A673 (cell line): ENCODE results near the gene PPP1R26. TPM values are rescaled to one million over a fixed set of nuclear protein-coding genes. Genes with fewer than 3 reads are reported as not detected.

ENCODE experiments used
- BruUV-seq: library from RNA; stranded (reverse); fragments of 400-500 nt; replicated peaks from 2 replicates; lab custom pipeline; 2021; lab: Mats Ljungman, UMichigan
- CTCF ChIA-PET: fragments of 300-600 bp; sonication (Branson Sonifier 250); formaldehyde crosslinking; loops from one replicate; lab custom pipeline; 2022; ENCODE audit warnings: antibody characterized with exemption; lab: Charles Lee
- POLR2A ChIA-PET: fragments of 300-600 bp; sonication (Branson Sonifier 250); formaldehyde crosslinking; loops from one replicate; lab custom pipeline; 2022; ENCODE audit warnings: antibody characterized with exemption; ENCODE audit not compliant: low non-redundant PET; lab: Charles Lee
- DNase-seq: peaks from one replicate; pipeline ENCODE4 v3.0.0-alpha.2; 2015; ENCODE audit warnings: low spot score
- H3K27ac ChIP-seq: fragments of 200-600 bp; sonication (generic); 2 replicates; pipeline ENCODE4 v1.5.1; 2016; ENCODE audit warnings: mixed run types, low read depth, mild to moderate bottlenecking, mixed read lengths, antibody characterized with exemption, low read length; ENCODE audit not compliant: poor library complexity, severe bottlenecking
- H3K27me3 ChIP-seq: fragments of 200-600 bp; sonication (generic); replicated peaks from 2 replicates; pipeline ENCODE4 v1.6.1; 2017; ENCODE audit warnings: mixed run types, low read depth, mild to moderate bottlenecking, mixed read lengths, antibody characterized with exemption, low read length; ENCODE audit not compliant: insufficient read depth, poor library complexity
- H3K36me3 ChIP-seq: fragments of 200-600 bp; sonication (generic); 2 replicates; pipeline ENCODE4 v1.6.1; 2016; ENCODE audit warnings: mixed run types, mild to moderate bottlenecking, mixed read lengths, antibody characterized with exemption, low read length; ENCODE audit not compliant: insufficient read depth, poor library complexity, severe bottlenecking
- H3K4me1 ChIP-seq: fragments of 200-600 bp; sonication (generic); 2 replicates; pipeline ENCODE4 v1.6.1; 2017; ENCODE audit warnings: mixed run types, mild to moderate bottlenecking, mixed read lengths, antibody characterized with exemption, low read length; ENCODE audit not compliant: insufficient read depth, poor library complexity, severe bottlenecking
- H3K4me3 ChIP-seq: fragments of 200-600 bp; sonication (generic); 2 replicates; pipeline ENCODE4 v1.5.1; 2016; ENCODE audit warnings: low read depth, mixed run types, mild to moderate bottlenecking, mixed read lengths, low read length; ENCODE audit not compliant: poor library complexity, severe bottlenecking
- H3K9me3 ChIP-seq: fragments of 200-600 bp; sonication (generic); 2 replicates; pipeline ENCODE4 v1.6.1; 2016; ENCODE audit warnings: mixed run types, low read depth, mild to moderate bottlenecking, mixed read lengths, antibody characterized with exemption, low read length; ENCODE audit not compliant: poor library complexity, severe bottlenecking
- CTCF ChIP-seq: fragments of 300-800, 200-600 bp; sonication (generic); conservative IDR thresholded peaks from 2 replicates; pipeline ENCODE4 v1.5.1; 2017; ENCODE audit warnings: low read depth, mild to moderate bottlenecking, antibody characterized with exemption, low read length, moderate library complexity, mixed read lengths
- EZH2 ChIP-seq: fragments of 200-600 bp; sonication (generic); IDR thresholded peaks from 2 replicates; pipeline ENCODE4 v1.6.1; 2017; ENCODE audit warnings: borderline replicate concordance, low read depth, mild to moderate bottlenecking, mixed read lengths, antibody characterized with exemption, low read length; ENCODE audit not compliant: poor library complexity, severe bottlenecking
- intact Hi-C: fragments of 100-400 bp; cut with micrococcal nuclease; formaldehyde crosslinking; loops from one replicate; pipeline ENCODE4 v1.10.0; 2022; ENCODE audit not compliant: unreplicated experiment
- total RNA-seq: library from RNA; stranded (reverse); gene quantifications from 2 replicates; pipeline ENCODE4 v1.2.3, GENCODE V29; 2021

Gene PPP1R26
- total RNA-seq, 1 experiment from 2014 or later: 7.4 TPM

- TF ChIP-seq CTCF: peak; percentile 40; the same call in 1 of the 2 replicates
- no peak for TF ChIP-seq EZH2
- Histone ChIP-seq H3K27ac (no peak overlapping the region), H3K36me3 (no peaks in the 10 kb centered on the region), H3K4me1 (peaks cover 4% of the 10 kb centered on the region), H3K4me3 (peak overlapping the region; percentile 47), H3K27me3 (no peaks in the 10 kb centered on the region), H3K9me3 (no peaks in the 10 kb centered on the region)
- ChIA-PET CTCF (no interaction called here), POLR2A (no interaction called here)
- intact Hi-C loops: no loop called here
- peak; percentile 27 for DNase-seq
- no TSS peak for BruUV-seq
Observed at GRCh38 chr9:135478829-135479468, 633 bp upstream of the PPP1R26 start.

- BruUV-seq: no TSS peak
- CTCF ChIA-PET: interaction anchor here (0.6 kb wide), 1 partner anchor 14 kb away, joined by 5 read pairs; no protein-coding TSS in a partner anchor
- H3K36me3 ChIP-seq: no peaks in the 10 kb centered on the region
- TF ChIP-seq EZH2: no peak
- TF ChIP-seq CTCF: no peak
- intact Hi-C loops: no loop called here
- H3K4me3 ChIP-seq: peak overlapping the region; percentile 95
- no peaks in the 10 kb centered on the region for H3K27me3 ChIP-seq
- peak overlapping the region; percentile 74 for H3K27ac ChIP-seq
- peaks cover 4% of the 10 kb centered on the region for H3K4me1 ChIP-seq
- H3K9me3 ChIP-seq: no peaks in the 10 kb centered on the region
- POLR2A ChIA-PET: no interaction called here
- DNase-seq: peak; percentile 66
Observed at GRCh38 chr9:135480071-135480939, 723 bp downstream of the PPP1R26 start.

GRCh38 chr9:135480940-135481310 lies 1.3 kb downstream of the PPP1R26 start:
- H3K9me3 ChIP-seq: no peaks in the 10 kb centered on the region
- no peak for DNase-seq
- ChIA-PET POLR2A (no interaction called here), CTCF (interaction anchor here (0.6 kb wide), 1 partner anchor 15 kb away, joined by 5 read pairs; no protein-coding TSS in a partner anchor)
- H3K27ac ChIP-seq: no peak overlapping the region
- no peak for TF ChIP-seq CTCF
- TF ChIP-seq EZH2: no peak
- H3K4me1 ChIP-seq: peaks cover 4% of the 10 kb centered on the region
- BruUV-seq: no TSS peak
- H3K4me3 ChIP-seq: peak overlapping the region; percentile 95
- intact Hi-C loops: no loop called here
- no peaks in the 10 kb centered on the region for H3K27me3 ChIP-seq
- no peaks in the 10 kb centered on the region for H3K36me3 ChIP-seq
